GM04503 (cell line): ENCODE data around the gene UQCRC2.
"Not testable (repeated sequence)": the region's sequence is repeated elsewhere in the genome, so short reads cannot be mapped to it uniquely, and the experiment has no call there.

Experiments
- DNase-seq: peaks from one replicate; pipeline ENCODE4 v3.0.0-alpha.2; 2012; ENCODE audit warnings: low read depth

The UQCRC2 gene

DNA sequence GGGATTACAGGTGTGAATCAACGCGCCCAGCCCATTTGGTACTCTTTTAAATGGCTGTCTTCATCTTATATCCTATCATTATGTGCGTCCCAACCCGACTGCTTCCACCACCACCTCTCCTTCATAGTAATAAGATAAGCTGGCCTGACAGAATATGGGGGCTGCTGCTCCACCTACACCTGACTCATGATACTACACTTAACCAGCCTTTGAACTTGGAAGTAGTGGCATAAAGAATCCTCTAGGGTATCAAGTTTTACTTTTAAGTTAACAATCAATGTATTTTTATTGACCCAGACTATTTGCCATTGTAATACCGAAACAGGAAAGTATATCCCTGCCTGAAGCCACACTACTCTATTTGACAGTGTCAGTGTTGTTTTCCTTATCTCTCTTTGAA, 28.9 kb downstream of the UQCRC2 start:
- no peak for DNase-seq

DNA sequence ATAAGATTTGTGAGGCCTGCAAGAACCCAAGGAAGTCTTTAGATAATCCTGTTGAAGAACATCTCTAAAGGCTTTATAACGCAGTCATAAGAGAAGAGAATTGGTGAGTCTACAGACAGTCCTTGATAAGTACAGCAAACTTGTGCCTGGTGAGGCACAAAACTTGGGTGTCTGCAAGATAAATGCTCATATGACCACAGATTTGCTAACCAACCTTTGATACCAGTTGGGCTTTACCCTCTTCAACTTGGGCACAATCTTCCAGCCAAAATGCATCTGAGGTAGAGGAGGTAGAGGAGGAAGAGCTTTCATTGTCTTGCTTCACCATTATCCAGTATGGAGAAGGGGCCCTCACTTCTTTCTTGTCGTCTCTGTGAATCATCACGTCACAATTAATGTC, 30.9 kb downstream of the UQCRC2 start:
- no peak for DNase-seq

DNA sequence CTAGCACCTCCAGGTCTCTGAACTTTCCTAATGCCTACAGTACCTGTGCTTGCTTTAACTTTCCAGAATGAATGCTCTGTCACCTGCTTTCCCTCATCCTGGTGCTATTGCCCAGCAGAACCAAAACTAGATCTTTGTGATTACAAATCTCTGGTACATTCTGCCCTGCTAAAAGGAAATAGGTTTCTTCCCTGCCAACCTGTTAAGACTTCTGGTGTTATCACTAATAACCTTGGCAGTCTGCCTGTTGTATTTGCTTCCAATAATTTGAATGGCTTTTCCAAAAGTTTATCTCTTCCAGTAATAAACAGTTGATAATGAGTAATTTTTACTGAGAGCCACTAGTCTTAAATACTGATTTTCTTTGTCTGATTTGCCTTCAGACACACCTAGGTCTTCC, 32.4 kb downstream of the UQCRC2 start:
- DNase-seq: no peak

DNA sequence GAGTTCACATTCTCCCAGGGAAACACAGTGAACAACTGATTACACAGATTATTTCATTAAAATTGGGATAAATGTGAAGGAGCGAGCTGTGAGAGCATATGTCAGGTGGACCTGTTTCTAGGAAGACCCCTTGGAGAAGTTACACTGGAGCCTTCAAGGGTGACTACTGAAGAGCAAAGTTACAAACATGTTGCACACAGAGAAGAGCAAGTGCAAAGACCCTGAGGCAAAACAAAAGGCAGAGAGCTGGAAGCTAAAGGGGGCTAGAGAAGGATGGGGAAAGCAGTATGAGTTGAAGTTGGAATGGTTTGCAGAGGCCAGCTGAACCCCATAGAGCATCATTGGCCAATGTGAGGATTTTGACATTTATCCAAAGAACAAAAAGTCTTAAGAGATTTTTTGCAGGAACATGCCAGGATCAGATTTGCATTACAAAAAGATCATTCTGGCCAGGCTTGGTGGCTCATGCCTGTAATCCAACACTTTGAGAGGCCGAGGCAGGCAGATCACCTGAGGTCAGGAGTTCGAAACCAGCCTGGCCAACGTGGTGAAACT, 33.6 kb downstream of the UQCRC2 start:
- DNase-seq: no peak

DNA sequence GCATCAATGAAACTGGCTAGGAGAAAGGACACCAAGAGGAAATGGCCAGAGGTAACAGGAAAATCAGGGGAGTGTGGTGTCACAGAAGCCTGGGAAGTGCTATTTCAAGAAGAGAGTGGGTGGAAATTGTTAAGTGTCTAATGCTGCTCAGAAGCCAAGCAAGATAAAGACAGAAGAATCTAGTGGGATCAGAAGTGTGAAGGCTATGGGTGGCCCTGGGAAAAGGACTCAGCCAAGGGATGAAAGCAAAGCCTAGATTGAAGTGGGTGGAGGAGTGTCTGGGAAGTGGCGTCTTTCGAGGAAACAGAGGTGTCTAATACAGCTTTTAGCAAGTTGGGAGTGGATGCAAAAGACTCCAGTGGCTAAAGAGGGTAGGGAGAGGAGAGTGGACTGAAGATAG, 34.3 kb downstream of the UQCRC2 start:
- no peak for DNase-seq

DNA sequence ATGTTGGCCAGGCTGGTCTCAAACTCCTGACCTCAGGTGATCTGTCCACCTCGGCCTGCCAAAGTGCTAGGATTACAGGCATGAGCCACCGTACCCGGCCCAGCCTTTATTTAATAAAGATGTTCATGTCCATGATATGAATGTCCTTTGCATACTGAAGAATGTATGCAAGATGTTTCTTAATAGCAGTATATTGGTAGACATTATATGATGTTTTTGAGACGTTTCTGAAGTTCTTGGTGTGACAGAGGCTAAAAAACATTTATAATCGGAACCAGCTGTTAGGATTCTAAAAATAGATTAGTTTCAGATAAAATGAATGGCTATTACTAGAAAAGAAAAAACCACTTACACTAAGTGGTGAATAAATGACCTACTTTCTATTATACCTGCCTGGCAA, 36.0 kb downstream of the UQCRC2 start:
- no peak for DNase-seq

DNA sequence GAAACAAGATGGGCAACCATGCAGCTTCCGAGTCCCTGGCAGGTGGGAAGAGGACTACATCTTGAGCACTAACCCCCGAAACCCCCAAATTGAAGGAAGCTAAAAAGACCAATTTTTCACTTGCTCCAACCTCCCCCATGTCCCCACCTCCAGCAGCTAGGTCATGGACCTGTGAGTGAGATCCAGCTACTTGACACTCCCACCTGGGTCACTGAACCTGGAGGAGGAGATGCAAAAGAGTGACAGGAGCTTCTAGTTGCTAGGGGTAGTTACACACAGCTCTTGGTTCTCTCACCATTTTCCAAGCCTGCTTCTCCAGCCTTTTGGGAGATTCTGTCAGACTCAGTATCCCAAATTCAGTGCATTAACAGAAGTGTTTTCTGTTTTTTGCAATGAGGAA, 36.6 kb downstream of the UQCRC2 start:
- DNase-seq: no peak

DNA sequence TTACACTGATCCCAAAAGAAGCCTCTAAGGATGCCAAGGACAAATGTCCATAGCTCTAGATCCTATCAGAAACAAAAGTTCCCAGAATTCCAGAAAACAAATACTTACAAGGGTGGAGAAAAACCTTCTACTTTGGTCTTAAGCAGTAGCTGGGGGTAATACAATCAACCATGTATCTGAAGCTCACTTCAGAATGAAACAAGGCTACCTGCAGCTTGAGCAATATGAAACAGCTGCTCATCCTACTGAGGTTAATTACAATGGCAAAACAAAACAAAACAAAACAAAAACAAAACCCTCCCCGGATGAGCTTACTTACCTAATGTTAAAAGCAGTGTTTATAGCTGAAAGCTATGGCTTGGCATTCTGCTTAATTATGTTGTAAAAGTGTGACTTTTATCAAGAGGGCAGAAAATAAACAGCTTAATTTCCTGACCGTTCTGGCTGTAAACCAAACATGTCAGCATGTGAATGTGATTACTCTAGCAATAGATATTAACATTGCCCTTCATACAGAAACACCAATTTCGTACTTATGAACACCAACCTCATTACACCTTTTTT, 37.3 kb downstream of the UQCRC2 start:
- DNase-seq: no peak

DNA sequence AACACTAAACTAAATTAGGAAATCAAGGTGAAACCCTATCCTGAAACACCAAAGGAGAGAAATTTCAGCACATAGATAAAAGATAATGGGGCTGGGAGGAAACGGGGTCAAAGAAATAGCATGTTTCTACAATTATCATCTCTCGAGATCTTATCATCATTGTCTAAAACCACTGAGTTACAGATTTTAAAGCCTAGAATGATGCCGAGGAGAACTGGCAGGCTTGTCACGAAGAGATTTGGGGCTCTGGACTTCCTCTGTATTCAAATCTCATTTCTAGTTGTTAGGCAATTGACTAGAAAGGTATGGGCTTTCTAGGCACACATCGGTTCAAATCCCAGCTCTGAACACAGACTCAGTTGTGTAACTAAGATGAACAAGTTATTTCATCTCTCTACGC, 38.5 kb downstream of the UQCRC2 start:
- DNase-seq: no peak

DNA sequence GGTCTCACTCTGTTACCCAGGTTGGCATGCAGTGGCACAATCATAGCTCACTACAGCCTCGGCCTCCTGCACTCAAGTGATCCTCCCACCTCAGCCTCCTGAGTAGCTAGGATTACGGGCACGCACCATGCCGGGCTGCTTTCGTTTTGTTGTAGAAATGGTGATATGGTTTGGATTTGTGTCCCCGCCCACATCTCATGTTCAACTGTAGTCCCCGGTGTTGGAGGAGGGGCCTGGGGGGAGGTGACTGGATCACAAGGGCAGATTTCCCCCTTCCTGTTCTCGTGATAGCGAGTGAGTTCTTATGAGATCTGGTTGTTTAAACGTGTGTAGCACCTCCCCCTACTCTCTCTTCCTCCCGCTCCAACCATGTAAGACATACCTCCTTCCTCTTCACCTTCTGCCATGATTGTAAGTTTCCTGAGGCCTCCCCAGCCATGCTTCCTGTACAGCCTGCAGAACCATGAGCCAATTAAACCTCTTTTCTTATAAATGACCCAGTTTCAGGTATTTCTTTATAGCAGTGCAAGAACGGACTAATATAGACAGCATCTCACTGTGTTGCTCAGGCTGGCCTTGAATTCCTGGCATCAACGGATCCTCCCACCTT, 41.8 kb downstream of the UQCRC2 start:
- no peak for DNase-seq

DNA sequence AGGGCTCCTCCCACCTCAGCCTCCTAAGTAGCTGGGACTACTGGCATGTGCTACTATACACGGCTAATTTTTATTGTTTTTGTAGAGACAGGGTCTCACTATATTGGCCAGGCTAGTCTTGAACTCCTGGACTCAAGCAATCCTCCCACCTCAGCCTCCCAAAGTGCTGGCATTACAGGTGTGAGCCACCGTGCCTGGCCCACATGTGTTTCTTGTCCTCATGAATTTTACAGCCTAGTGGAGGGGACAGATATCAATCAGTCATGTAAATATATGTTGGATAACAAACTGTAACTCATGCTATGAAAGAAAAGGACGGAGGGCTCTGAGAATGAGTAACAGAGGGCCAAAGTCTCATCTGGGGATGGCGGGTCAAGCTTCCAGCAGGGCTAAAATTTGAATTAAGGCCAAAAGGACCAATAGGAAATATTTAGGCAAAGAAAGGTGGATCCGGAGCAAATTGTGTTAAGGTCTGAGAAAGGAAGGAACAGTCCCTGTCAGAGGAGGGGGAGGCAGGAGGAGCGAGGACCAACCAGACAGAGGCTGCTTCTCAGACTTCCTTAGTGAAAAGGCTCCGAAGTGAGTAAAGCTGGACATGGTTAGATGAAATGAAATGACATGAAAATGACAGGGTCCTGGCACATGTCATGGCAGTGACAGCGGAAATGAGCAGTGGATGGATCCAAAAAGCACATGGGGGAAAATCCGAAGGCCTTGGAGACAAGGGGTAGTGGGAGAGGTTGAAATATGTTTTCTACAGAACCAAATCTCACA, 43.9 kb downstream of the UQCRC2 start:
- DNase-seq: no peak

DNA sequence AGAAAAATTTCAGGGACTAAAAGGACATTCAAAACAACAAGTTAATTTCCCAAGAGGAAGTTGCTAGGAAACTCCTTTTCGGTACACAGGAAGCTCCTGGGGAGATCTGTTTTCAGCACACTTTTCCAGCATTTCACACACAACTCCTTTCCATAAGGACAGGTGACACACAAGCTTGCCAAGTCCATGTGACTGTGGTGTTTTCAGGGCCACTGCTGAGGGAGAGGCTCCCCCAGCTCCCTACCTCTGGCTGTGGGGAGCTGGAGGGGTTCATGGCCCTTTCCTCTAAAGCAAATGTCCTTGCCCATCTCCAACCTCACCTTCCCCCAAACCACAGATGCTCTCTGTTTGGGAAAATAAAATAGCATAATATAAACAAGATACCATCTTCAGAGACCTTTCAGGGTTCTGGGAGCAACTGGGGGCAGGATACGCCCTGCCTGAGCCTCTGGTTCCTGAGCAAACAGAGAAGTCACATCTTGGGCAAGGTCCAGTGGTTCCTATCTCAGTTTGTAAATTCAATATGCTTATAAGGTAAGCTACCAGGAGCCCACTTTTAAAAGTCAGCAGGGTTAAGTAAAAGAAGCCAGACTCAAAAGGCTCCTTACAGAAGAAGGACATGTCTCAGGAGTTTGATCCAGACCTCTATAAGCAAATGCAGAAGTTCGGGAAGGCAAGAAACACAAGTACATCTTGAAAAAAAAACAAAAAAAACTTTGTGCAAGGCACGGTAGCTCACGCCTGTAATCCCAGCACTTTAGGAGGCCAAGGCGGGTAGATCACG, 44.7 kb downstream of the UQCRC2 start:
- no peak for DNase-seq

DNA sequence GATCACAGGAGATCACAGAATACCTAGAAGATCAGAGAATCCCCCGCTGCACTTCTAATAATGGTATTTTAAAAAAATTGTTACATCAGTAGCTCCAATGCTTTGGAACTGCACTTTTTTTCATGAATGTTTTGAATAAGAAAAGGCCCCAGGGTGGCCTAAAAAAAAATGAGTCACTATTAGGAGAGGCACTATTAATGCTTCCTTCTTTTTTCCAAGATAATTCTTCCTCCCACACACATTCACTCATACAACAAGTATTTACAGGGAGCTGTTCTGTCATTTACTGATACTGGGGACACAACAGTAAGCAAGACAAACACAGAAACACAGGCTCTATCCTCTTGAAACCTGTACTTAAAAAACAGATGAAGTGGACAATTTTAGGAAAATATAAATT, 48.4 kb downstream of the UQCRC2 start:
- no peak for DNase-seq

DNA sequence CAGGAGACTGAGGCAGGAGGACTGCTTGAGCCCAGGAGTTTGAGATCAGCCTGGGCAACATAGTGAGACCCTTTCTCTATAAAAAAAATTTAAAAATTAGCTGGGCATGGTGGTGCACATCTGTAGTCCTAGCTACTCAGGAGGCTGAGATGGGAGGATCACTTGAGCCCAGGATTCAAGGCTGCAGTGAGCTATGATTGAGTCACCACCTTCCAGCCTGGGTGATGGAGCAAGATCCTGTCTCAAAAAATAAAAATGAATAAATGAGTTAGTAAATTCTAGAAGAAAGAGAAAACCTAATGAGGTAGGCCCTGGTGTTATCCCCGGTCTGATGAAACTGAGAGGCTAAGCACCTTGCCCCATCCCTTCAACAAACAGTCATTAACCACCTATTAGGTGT, 48.9 kb downstream of the UQCRC2 start:
- DNase-seq: not testable (repeated sequence)

DNA sequence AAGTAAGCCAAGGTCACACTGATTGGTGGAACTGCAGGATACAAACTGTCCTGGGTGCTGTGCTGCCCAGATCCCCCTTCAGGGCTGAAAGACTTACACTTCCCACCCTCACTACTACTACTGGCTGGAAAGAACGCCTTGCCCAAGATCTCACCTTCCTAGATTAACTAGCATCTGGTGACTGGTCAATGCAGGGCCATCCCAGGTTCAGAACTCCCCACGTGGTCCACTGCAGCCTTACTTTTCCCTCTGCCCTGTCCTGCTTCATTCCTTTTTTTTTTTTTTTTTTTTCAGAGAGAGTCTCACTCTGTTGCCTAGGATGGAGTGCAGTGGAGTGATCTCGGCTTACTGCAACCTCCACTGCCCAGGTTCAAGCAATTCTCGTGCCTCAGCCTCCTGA, 50.0 kb downstream of the UQCRC2 start:
- DNase-seq: no peak

DNA sequence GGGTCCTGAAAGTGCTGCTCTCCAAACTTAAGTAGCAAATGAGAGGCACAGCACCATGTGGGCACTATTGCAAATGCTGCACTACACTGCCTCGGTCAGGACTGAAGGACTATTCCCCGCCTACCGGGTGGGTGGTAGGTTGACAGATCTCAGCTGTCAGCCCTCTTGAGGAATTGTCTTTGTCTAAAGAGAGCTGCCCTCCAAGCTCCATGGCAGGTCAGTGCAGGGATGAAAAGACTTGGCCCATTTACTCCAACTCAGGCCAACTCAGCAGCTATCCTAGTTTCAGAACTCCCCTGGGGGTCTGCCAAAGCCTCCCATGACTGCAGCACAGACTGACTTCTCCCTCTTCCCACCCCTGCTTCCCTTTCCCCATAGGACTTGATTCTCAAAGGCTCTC, 51.2 kb downstream of the UQCRC2 start:
- DNase-seq: no peak

DNA sequence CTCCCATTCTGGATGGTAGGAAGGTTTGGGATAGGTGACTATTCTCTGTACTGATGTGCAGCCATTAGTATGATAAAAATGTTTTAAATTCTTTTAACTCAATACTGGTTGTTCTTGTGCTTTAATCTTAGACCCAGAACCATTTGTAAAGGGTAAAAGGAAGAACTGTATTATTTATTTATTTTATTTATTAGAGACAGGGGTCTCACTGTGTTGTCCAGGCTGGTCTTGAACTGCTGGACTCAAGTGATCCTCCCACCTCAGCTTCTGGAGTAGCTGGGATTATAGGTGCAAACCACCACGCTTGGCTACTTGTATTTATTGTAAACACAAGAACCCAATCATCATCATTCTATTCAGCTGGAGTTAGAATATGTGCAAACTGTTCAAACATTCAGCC, 52.6 kb downstream of the UQCRC2 start:
- no peak for DNase-seq

DNA sequence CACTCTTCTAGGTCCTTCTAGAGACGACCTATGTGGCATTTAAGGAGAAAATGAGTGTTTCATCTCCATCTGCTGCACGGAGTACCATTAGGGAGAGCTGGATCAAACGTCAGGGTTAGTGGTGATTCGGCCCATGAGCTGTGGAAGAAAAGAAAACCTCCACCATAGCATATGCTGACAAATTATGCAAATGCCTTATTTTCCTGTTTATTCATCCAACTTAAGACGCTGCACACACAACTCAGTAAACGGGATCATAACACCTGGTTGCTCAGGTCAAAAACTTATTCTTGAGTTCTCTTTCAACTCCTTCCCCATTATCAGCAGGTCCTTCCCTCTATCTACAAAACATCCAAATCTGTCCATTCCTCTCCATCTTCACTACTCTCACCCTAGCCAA, 53.5 kb downstream of the UQCRC2 start:
- DNase-seq: no peak

DNA sequence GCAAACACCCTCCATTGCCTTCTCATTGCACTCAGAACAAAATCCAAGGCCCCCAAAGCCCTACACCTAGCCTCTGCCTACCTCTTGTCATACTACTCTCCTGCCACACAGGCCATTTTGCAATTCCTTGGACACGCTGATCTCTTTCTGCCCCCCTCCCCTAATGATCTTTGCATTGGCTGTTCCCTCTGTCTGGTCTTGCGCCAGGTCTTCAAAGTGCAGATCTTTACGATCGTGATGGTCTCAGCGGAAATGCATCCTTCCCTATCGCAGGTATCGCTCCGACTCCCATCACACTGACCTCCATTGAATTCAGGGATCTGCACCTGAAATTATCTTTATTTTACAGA, 54.0 kb downstream of the UQCRC2 start:
- DNase-seq: no peak

DNA sequence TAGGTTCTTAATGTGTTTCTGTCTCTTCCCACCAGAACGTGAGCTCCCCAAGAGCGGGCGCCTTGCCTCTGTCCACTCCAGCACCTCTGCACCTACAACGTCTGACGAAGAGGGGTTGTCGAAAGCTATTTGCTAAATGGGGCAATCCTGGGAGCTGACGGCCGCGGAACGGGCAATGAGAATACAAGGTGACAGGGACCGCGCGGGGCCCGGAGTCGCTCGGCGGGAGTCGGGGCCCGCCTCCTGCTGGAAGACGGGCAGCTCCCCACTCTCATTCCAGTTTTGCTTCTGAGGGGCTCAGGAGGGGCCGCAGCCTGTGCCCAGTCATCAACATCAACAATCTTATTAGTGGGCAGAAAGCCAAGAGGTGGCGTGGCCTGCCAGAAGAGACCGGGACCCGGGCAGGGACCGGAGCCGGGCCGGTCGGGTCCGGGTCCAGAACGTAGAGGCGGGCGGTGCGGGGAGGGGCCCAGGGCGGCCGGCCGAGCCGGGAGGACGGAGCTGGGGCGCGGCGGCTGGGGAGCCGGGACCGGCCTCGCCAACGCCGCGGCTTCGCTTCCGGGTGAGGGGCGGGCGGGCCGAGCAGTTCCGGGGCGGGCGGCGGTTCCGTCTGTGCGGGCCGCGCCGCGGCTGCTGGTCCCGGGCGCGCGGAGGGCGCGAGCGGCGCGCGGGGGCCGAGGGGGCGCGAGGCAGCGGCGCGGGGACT, 54.5 kb downstream of the UQCRC2 start, which contains the start of gene MOSMO:
Gene MOSMO, plus strand, starts transcription at position 603 of the 706 bp plus-strand sequence. CDS start 191 bp downstream, outside the sequence.
- no peak for DNase-seq

DNA sequence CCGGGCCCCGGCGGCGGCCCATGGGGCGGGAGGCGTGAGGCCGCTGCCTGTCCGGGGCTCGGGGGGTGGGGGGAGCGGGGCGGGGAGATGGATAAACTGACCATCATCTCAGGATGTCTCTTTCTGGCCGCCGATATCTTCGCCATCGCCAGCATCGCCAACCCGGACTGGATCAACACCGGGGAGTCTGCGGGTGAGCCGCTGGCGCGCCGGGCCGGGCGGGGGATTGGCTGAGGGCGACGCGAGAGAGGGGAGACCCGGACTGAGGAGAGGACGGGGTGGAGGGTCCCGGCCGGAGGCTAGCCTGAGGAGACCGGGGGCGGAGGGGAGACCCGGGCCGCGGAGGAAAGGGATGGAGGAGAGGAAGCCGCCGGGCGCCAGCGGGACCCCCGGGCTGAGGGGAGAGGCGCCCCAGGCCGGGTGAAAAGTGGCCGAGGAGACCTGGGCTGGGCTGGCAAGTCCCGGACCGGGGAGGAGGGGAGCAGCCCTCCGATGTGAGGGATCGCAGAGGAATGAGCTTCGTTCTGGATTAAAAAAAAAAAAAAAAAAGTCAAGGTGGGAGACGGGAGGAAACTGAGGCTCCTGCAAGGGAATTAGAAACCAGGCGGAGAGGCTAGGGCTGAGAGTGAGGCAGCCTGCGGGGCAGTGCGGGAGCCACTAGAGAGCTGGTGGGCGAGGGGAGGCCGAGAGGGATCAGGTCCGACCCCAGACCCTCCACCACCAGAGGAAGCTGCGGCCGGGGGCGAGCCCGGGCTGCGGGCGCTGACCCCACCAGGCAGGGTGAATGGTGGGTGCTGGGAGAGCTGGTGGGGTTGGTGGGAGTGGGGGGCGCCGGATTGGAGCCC, 55.3 kb downstream of the UQCRC2 start:
- no peak for DNase-seq
